CD4-positive, alpha-beta T cell treated with Interleukin-2 at 100 ng/mL for 4 hours (primary cell): ENCODE data around the gene CALN1.
"Not testable (repeated sequence)": the region's sequence is repeated elsewhere in the genome, so short reads cannot be mapped to it uniquely, and the experiment has no call there.

ENCODE experiments used
- DNase-seq: peaks from one replicate; pipeline ENCODE4 v3.0.0-alpha.2; 2020; ENCODE audit warnings: low spot score

Gene CALN1

GRCh38 chr7:72267291-72267800, 144.8 kb downstream of the CALN1 start:
- no peak for DNase-seq

DNA sequence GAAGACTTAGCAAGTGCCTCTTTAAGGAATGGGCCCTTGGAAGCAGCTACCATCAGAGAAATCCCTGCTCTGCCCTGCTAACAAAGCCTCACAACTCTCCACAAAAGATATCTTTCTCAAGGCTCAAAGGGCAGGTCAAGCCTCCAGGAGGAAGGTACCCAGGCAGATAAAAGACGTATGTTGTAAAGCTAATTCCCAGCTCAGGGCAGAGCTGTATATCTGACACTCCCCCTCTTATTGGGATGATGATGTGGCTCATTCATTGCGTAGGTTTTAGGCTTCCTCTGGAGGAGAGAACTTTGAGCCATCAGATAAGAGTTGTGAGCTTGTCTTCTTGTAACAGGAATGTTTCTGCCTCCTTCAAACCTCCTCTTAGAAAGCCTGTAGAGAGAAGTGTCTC, 145.4 kb downstream of the CALN1 start:
- DNase-seq = no peak

DNA sequence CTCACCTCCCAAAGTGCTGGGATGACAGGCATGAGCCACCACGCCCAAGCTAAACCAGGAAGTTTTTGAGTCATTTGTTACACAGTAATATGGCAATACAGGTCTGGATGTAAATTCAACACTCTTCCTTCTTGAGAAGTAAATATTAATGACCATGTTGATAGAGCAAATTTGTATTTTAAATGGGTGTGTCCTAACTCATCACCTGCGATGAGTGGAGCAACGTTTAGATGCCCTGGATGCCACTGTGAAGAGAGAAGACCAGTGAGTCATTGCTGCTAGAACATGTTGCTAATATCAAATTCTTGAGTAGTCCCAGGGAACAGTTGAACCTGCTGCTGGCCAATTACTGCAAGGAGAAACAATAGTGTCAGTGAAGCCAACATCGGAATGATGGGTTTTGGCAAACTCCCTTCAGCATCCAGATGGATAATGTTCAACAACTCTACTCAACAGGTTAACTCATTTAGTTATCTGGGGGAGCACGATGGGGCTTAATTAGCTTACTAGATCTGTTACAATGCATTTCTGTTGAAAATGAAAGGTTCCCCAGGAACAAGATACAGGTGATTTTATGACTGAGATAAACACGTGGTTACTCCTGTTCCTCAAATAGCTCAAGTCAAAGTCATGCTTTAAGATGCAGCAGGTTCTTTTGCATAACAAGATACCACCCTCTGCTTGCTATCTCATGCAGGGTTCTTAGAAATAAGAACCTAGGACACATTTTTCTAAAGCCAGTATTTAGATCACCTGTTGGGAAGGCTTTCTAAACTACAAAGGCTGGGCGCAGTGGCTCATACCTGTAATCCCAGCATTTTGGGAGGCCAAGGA, 146.8 kb downstream of the CALN1 start:
- no peak for DNase-seq

GRCh38 chr7:72260406-72260805, 151.7 kb downstream of the CALN1 start:
- DNase-seq = no peak

GRCh38 chr7:72258074-72258473, 154.1 kb downstream of the CALN1 start:
- no peak for DNase-seq

GRCh38 chr7:72254455-72254854, 157.7 kb downstream of the CALN1 start:
- DNase-seq = no peak

DNA sequence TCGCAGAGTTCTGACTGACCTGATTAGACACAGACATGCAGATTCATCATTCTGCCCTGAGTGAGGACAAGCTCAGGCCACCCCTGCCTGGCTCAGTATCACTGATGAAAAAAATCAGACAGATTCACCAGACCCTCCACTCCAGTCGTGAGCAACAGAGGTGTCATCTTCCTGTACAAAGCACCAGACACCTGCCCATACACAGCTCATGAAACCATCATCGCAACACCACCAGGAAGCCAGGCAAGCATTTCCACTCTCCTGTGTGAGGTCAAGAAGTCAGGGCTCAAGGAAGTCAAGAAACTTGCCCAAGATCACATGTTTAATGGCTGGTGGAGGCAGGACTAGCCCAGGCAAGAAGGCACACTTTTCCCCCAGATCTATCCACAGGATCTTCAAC, 163.0 kb downstream of the CALN1 start:
- no peak for DNase-seq

GRCh38 chr7:72244826-72245398, 167.2 kb downstream of the CALN1 start:
- no peak for DNase-seq

GRCh38 chr7:72243329-72243728, 168.8 kb downstream of the CALN1 start:
- DNase-seq = no peak

DNA sequence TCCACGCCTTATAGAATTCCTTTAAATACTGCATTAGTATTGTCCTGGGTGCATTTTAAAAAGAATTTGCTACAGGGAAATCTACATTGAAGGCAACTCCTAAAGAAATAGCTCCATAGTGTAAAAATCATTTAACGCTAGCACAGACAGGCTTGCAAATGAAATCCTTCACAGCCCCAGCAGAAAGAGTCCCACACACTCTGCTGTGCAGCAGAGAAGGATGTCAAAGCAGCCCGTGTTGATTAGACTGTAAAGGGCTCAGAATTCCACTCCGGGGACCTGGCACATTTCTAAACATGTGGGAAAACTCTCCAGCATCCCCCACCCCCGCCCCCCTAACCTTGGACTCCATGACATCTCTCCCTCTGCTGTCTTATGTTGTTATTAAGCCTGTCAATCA, 176.8 kb downstream of the CALN1 start:
- no peak for DNase-seq

DNA sequence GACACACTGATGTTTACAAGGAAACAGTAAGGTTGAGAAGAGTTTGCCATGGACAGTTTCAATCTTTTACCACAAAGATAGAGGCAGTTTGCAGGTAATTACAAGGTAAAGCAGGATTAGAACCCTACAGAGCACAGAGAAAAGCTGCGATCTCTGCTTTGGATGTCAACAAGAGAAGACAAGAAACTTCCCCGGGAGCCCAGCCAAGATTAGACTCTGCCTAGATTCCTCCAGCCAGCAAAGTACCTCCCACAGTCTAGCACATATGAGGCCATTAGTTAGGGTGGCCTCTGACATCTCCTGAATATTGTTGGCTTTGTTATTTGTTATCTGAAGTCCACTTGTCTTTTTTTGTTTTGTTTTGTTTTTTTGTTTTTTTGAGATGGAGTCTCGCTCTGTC, 178.1 kb downstream of the CALN1 start:
- no peak for DNase-seq

DNA sequence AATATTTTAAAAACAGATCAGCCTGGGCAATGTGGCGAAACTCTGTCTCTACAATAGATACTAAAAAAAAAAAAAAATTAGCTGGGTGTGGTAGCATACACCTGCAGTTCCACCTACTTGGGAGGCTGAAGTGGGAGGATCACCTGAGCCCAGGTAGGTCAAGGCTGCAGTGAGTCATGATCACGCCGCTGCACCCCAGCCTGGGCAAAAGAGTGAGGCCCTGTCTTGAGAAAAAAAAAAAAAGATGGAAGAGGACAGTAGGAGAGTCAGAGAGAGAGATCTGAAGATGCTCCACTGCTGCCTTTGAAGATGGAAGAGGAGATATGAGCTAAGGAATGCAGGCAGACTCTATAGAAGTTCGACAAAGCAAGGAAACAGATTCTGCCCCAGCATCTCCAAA, 181.9 kb downstream of the CALN1 start:
- no peak for DNase-seq

DNA sequence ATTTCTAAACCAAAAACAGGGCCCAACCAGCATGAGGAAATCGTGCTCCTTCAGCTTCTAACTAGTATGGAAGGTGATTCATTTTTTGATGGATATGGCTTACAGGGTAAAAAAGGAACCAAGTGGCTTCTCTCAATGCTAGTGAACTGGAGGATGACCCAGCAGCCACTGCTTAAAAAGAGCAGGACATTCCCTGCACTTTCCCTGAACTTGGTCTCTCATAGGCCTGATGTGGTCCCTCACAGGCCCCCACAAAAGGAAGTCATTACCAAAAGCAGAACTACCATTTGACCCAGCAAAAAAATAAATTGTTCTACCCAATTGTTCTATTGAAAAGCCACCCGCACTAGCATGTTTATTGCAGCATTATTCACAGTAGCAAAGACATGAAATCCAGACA, 188.8 kb downstream of the CALN1 start:
- DNase-seq = no peak

GRCh38 chr7:72222136-72222535, 190.0 kb downstream of the CALN1 start:
- no peak for DNase-seq

GRCh38 chr7:72219500-72219899, 192.6 kb downstream of the CALN1 start:
- DNase-seq = no peak

DNA sequence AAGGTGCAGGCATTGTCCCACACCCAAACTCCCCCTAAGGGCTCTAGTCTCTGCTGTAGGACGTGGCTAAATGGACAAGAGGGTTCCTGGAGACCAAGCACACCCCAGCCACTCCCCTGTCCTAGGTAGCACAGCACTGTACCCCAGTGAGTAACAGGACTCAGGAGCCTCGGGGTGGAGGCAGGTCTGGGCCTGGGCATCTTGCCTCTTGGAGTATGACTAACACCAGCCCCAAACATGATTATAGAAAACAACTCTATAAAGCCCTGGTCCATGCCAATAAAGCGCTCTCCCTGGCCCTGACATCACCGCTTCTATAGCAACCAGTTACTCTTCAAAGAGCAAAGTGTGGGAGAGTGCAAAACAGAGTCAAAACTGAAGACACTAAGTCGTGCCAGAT, 195.0 kb downstream of the CALN1 start:
- no peak for DNase-seq

GRCh38 chr7:72213769-72214168, 198.4 kb downstream of the CALN1 start:
- no peak for DNase-seq

- no peak for DNase-seq
Observed at GRCh38 chr7:72213081-72213480, 199.1 kb downstream of the CALN1 start.

GRCh38 chr7:72211175-72211574, 201.0 kb downstream of the CALN1 start:
- no peak for DNase-seq

GRCh38 chr7:72209006-72209405, 203.1 kb downstream of the CALN1 start:
- DNase-seq = not testable (repeated sequence)

GRCh38 chr7:72196176-72196575, 216.0 kb downstream of the CALN1 start:
- DNase-seq = no peak

- no peak for DNase-seq
Observed at GRCh38 chr7:72190919-72191318, 221.2 kb downstream of the CALN1 start.

DNA sequence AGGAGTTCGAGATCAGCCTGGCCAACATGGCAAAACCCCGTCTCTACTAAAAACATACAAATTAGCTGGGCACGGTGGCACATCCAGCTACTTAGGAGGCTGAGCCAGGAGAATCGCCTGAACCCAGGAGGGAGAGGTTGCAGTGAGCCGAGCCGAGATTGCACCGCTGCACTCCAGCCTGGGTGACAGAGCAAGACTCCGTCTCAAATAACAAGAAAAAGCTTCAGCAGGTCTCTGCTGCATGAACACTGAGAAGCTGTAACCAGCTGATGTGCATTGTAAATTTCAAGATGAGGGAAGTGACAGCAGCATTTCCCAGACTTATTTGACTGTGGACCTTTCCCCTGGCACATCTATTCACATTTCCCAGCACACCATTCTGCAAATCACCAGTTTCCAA, 222.0 kb downstream of the CALN1 start:
- DNase-seq = no peak

DNA sequence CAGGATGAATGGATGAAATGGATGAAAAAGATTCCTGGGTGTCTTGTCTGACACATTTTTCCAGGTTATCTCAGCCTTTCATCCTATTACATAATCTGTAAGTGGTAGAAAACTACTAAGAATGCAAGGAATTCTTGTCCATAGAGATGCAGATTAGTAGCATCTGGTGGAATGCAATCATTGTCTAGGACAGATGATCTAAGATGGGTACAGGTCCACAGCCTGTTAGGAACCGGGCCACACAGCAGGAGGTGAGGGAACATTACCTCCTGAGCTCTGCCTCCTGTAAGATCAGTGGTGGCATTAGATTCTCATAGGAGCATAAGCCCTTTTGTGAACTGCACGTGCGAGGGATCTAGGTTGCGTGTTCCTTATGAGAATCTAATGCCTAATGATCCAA, 225.0 kb downstream of the CALN1 start:
- DNase-seq = no peak
